A549 (cell line): ENCODE measurements around the gene FUS. TPM values are rescaled to one million over a fixed set of nuclear protein-coding genes. Genes with fewer than 3 reads are reported as not detected.

Source experiments
- ATAC-seq, 2 experiments: fragments of 200-7000 bp in 1 of 2; fragments of >200 bp in 1 of 2; cut with Nextera tagmentation in 1 of 2; cut with Tn5 transposase in 1 of 2; 3 replicates each; pipeline versions ENCODE4 v1.8.0 to v1.9.1; 2018 to 2020; ENCODE audit warnings: mild to moderate bottlenecking in 1 of 2, moderate library complexity in 1 of 2
- CTCF ChIA-PET: fragments of 300-600 bp; sonication (Branson Sonifier 250); formaldehyde crosslinking; extraction: SDS; loops from one replicate; lab custom pipeline; 2021; ENCODE audit warnings: antibody characterized with exemption, inconsistent platforms; lab: Yijun Ruan, JAX
- POLR2A ChIA-PET: fragments of 350-600 bp; formaldehyde crosslinking; extraction: SDS; loops from one replicate; lab custom pipeline; 2021; ENCODE audit warnings: antibody characterized with exemption, inconsistent platforms; lab: Yijun Ruan, JAX
- DNase-seq, 2 experiments: peaks; one replicate each; pipeline versions ENCODE4 v3.0.0 to v3.0.0-alpha.2; 2011 to 2016; ENCODE audit warnings: low read depth in 1 of 2, low spot score in 1 of 2
- FAIRE-seq: peaks from 2 replicates; lab custom pipeline; 2011; peaks lifted over from hg19 to GRCh38; lab: Jason Lieb, UNC
- H3K27ac ChIP-seq, 2 experiments: fragments of >200 bp; sonication (Bioruptor Twin); formaldehyde crosslinking; 3 replicates each; pipeline ENCODE4 v1.5.1; 2016 to 2017
- H3K4me1 ChIP-seq: fragments of >200 bp; sonication (Bioruptor Twin); formaldehyde crosslinking; 3 replicates; pipeline ENCODE4 v1.6.1; 2016
- H3K4me2 ChIP-seq: fragments of >200 bp; sonication (Bioruptor Twin); formaldehyde crosslinking; 3 replicates; pipeline ENCODE4 v1.6.1; 2016
- H3K4me3 ChIP-seq: fragments of >200 bp; sonication (Bioruptor Twin); formaldehyde crosslinking; 3 replicates; pipeline ENCODE4 v1.5.1; 2016
- H3K9me3 ChIP-seq: fragments of >200 bp; sonication (Bioruptor Twin); formaldehyde crosslinking; 3 replicates; pipeline ENCODE4 v1.6.1; 2016
- CBX2 ChIP-seq: fragments of 200-600 bp; sonication (generic); IDR thresholded peaks from 2 replicates; pipeline ENCODE4 v1.6.1; 2016; ENCODE audit warnings: low read depth, mild to moderate bottlenecking, borderline replicate concordance
- CEBPB ChIP-seq, 2 experiments: fragments of >200 bp in 1 of 2; sonication (Bioruptor Twin) in 1 of 2; formaldehyde crosslinking in 1 of 2; IDR thresholded peaks; 2 replicates each; pipeline ENCODE4 v1.6.1; 2012 to 2016
- CTCF ChIP-seq: fragments of >200 bp; sonication (Bioruptor Twin); formaldehyde crosslinking; IDR thresholded peaks from 3 replicates; pipeline ENCODE4 v1.5.1; 2016
- FOSB ChIP-seq: fragments of 250-450 bp; sonication (Bioruptor Pico); IDR thresholded peaks from 2 replicates; pipeline ENCODE4 v1.5.0; 2020; ENCODE audit warnings: mild to moderate bottlenecking, moderate library complexity
- FOXS1 ChIP-seq: fragments of 250-450 bp; sonication (Bioruptor Pico); IDR thresholded peaks from 2 replicates; pipeline ENCODE4 v1.5.0; 2020; ENCODE audit warnings: mild to moderate bottlenecking, moderate library complexity
- HEYL ChIP-seq: fragments of 250-450 bp; sonication (Bioruptor Pico); IDR thresholded peaks from 2 replicates; pipeline ENCODE4 v1.8.0; 2021; ENCODE audit warnings: mild to moderate bottlenecking, moderate library complexity
- HOXA7 ChIP-seq: fragments of 250-450 bp; sonication (Bioruptor Pico); IDR thresholded peaks from 2 replicates; pipeline ENCODE4 v1.5.0; 2020; ENCODE audit warnings: mild to moderate bottlenecking, moderate library complexity
- HOXB5 ChIP-seq: fragments of 250-450 bp; sonication (Bioruptor Pico); IDR thresholded peaks from 2 replicates; pipeline ENCODE4 v1.5.0; 2020; ENCODE audit warnings: mild to moderate bottlenecking, moderate library complexity
- JUN ChIP-seq, 2 experiments: fragments of >200 bp; sonication (Bioruptor Twin); formaldehyde crosslinking; IDR thresholded peaks; 2 replicates in 1 of 2; 3 replicates in 1 of 2; pipeline ENCODE4 v1.6.1; 2016 to 2017
- KDM5A ChIP-seq: fragments of 200-600 bp; sonication (generic); IDR thresholded peaks from 2 replicates; pipeline ENCODE4 v1.6.1; 2016; ENCODE audit warnings: antibody characterized with exemption, mild to moderate bottlenecking
- MAFK ChIP-seq: fragments of 450-650 bp; IDR thresholded peaks from 2 replicates; pipeline ENCODE4 v1.6.1; 2014; ENCODE audit not compliant: partially characterized antibody
- MAX ChIP-seq: IDR thresholded peaks from 2 replicates; pipeline ENCODE4 v1.6.1; 2012
- MAZ ChIP-seq: fragments of 150-350 bp; IDR thresholded peaks from 2 replicates; pipeline ENCODE4 v1.6.1; 2014; ENCODE audit warnings: antibody characterized with exemption, low read depth, low read length, borderline replicate concordance
- MYC ChIP-seq: IDR thresholded peaks from 2 replicates; pipeline ENCODE4 v1.6.1; 2012; ENCODE audit warnings: mild to moderate bottlenecking, inconsistent platforms, low read length, improper control_type of control experiment, borderline replicate concordance
- NFE2L2 ChIP-seq: fragments of 150-350 bp; conservative IDR thresholded peaks from 2 replicates; pipeline ENCODE4 v1.6.1; 2014; ENCODE audit warnings: low read length
- PHF8 ChIP-seq: fragments of 200-600 bp; sonication (generic); IDR thresholded peaks from 2 replicates; pipeline ENCODE4 v1.6.1; 2016; ENCODE audit warnings: low read depth, mild to moderate bottlenecking, antibody characterized with exemption, moderate library complexity, borderline replicate concordance
- POLR2A ChIP-seq: IDR thresholded peaks from 2 replicates; pipeline ENCODE4 v1.6.1; 2012; ENCODE audit warnings: mild to moderate bottlenecking, low read length
- USF2 ChIP-seq: fragments of 450-650 bp; IDR thresholded peaks from 2 replicates; pipeline ENCODE4 v1.6.1; 2014; ENCODE audit warnings: antibody characterized with exemption
- ZC3H11A ChIP-seq: fragments of 450-650 bp; IDR thresholded peaks from 2 replicates; pipeline ENCODE4 v1.6.1; 2014; ENCODE audit warnings: antibody characterized with exemption, mild to moderate bottlenecking
- ZSCAN20 ChIP-seq: fragments of 250-450 bp; sonication (Bioruptor Pico); IDR thresholded peaks from 2 replicates; pipeline ENCODE4 v1.8.0; 2022; ENCODE audit warnings: mild to moderate bottlenecking, moderate library complexity
- WGBS: methylation state at CpG from one replicate; pipeline ENCODE4 v1.1.6; 2017; ENCODE audit errors: missing lambda C conversion rate; 5-methylcytosine and 5-hydroxymethylcytosine counted together
- polyA plus RNA-seq, 4 experiments: library from polyadenylated mRNA; depleted of rRNA in 3 of 4; stranded (reverse); fragments of >200 nt; fragmentation: RNase III in 1 of 4; extraction: RNeasy Plus Mini Kit Qiagen cat#74134 plus additional on column Dnase treatment in 1 of 4; gene quantifications; 2 replicates in 3 of 4; 3 replicates in 1 of 4; pipeline ENCODE4 v1.2.3, GENCODE V29; 2011 to 2017
- TF ChIP-seq, protein P1 (sequence below): fragments of 150-350 bp; IDR thresholded peaks from 2 replicates; pipeline ENCODE4 v1.6.1; 2014; ENCODE audit warnings: low read depth, mild to moderate bottlenecking, low read length
- TF ChIP-seq, protein P2 (sequence below): fragments of 250-450 bp; sonication (Bioruptor Pico); IDR thresholded peaks from 2 replicates; pipeline ENCODE4 v1.5.0; 2021; ENCODE audit warnings: mild to moderate bottlenecking, moderate library complexity, borderline replicate concordance
- TF ChIP-seq, protein P3 (sequence below): fragments of >200 bp; sonication (Bioruptor Twin); formaldehyde crosslinking; IDR thresholded peaks from 2 replicates; pipeline ENCODE4 v1.6.1; 2016
- TF ChIP-seq, protein P4 (sequence below): fragments of 250-450 bp; sonication (Bioruptor Pico); IDR thresholded peaks from 2 replicates; pipeline ENCODE4 v1.5.0; 2020; ENCODE audit warnings: low read depth, mild to moderate bottlenecking, moderate library complexity

FUS gene
- polyA plus RNA-seq, 2 of the 4 experiments (the other 2 are of a cell fraction), result 224 to 740 TPM

DNA sequence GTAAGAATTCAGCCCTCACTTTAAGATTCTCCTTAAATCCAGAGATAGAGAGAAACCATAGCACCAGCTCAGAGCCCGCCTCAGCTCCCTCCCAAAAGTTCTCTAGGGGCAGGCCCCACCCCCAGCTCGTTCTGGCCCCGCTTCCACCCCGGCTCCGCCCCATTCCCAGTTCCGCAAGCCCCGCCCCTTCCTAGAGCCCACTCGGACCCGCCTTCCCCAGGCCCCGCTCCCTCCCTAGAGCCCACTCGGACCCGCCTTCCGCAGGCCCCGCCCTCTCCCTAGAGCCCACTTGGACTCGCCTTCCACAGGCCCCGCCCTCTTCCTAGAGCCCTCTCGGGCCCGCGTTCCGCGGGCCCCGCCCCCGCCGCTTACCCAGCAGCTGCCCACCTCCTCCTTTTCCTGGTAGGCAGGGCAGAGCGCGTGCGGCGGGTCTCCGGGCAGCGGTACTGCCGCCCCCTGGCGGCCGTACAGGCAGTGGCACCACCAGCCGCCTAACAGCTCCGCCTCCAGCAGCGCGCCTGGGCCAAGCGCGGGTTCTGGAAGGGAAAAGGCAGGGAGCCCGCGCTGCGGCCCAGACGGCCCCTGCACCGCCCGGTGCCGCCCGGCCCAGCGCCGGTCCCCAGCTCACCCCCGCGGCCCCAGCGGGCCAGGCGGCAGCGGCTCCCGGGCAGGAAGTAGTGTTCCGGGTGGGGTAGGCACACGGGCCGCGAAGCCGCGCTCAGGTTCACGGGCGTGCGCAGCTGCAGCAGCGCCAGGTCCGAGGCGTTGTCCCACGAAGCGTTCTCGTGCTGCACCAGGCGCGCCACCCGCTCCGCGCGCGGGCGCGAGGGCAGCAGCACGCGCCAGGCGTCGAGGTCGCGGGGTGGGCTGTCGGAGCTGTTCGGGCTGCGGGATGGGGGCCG lies 37.6 kb upstream of the FUS start (continued):
- TF ChIP-seq MYC (peak; percentile 96), HEYL (no peak), ZC3H11A (no peak), KDM5A (no peak), MAZ (peak; percentile 69; the same call in 1 of the 2 replicates), POLR2A (peak; percentile 52), CTCF (peak; percentile 96), MAFK (no peak), MAX (peak; percentile 90), ZSCAN20 (CRISPR knock-in tag) (no peak), CBX2 (no peak)

GRCh38 chr16:31143011-31143693 lies 36.8 kb upstream of the FUS start:
- H3K27ac ChIP-seq, result peak overlapping the region; percentile 90 to 95
- 88% methylated on average over 18 of the region's 22 CpGs for WGBS
- peaks cover 29% of the 10 kb centered on the region for H3K4me1 ChIP-seq
- DNase-seq, result no peak
- peak overlapping the region; percentile 98 for H3K4me2 ChIP-seq
- 0 out of 2 replicates have a peak, but pooled peaks have one; percentile 4 for TF ChIP-seq PHF8
- no peak for TF ChIP-seq ZSCAN20 (CRISPR knock-in tag)
- FAIRE-seq, result no peak
- ATAC-seq, result no peak; a peak in 1 of 6 replicates
- H3K4me3 ChIP-seq, result peak overlapping the region; percentile 50; the same call in 2 of the 3 replicates
- POLR2A ChIA-PET, result interaction anchor here (1.0 to 2.9 kb wide), 13 partner anchors 10 to 316 kb away, joined by 3 to 73 read pairs (median 7); partner anchors contain the start of genes ARMC5, FUS, HSD3B7 and KAT8
- H3K9me3 ChIP-seq, result no peaks in the 10 kb centered on the region
- CTCF ChIA-PET, result interaction anchor here (0.6 to 6.8 kb wide), 61 partner anchors 9 to 725 kb away, joined by 3 to 166 read pairs (median 5); partner anchors contain the start of genes HSD3B7, KAT8, PYCARD and VKORC1

DNA sequence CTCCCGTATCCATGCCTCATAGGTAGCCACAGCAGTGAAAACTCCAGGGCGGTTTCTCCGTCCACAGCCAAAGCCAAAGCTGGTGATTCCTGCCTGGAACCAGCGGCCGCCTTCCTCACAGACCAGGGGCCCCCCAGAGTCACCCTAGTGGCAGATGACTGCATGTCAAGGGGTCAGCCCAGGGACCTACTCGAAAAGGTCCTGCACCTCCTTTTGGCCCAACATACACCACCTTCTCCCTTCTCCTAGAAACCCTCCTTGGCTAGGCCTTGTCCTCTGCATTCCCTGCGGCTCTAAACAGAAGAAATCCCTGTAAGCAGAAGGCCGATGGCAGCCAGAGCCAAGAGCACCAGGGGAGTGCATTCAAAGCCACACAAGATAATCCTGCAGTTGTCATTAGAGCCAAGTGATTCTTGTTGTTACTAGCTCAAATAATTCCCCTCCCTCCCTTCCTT lies 36.2 kb upstream of the FUS start:
- DNase-seq (no peak), FAIRE-seq (no peak), ATAC-seq (no peak)
- POLR2A ChIA-PET, result interaction anchor here (2.1 to 2.9 kb wide), 3 partner anchors 26 to 158 kb away, joined by 11 to 73 read pairs (median 23); partner anchors contain the start of genes HSD3B7, KAT8, ZNF646 and ZNF668
- no peak overlapping the region for H3K4me3 ChIP-seq
- peaks cover 23% of the 10 kb centered on the region for H3K4me1 ChIP-seq
- WGBS, result 94% methylated on average over 8 of the region's 8 CpGs
- no peak overlapping the region for H3K4me2 ChIP-seq
- H3K9me3 ChIP-seq, result no peaks in the 10 kb centered on the region
- CTCF ChIA-PET, result interaction anchor here (1.4 to 6.8 kb wide), 10 partner anchors 14 to 190 kb away, joined by 3 to 166 read pairs (median 14); partner anchors contain the start of genes HSD3B7, KAT8, ZNF646 and ZNF668
- H3K27ac ChIP-seq, result no peak overlapping the region
- TF ChIP-seq ZSCAN20 (CRISPR knock-in tag) (no peak), JUN (IDR thresholded peaks at IDR 0.05) (no peak), MAX (no peak), NFE2L2 (no peak), HOXA7 (CRISPR knock-in tag) (no peak), FOSB (CRISPR knock-in tag) (no peak), CEBPB (IDR thresholded peaks at IDR 0.05) (no peak), HOXB5 (CRISPR knock-in tag) (no peak), FOXS1 (CRISPR knock-in tag) (no peak), USF2 (no peak)
- TF ChIP-seq, protein P1, sequence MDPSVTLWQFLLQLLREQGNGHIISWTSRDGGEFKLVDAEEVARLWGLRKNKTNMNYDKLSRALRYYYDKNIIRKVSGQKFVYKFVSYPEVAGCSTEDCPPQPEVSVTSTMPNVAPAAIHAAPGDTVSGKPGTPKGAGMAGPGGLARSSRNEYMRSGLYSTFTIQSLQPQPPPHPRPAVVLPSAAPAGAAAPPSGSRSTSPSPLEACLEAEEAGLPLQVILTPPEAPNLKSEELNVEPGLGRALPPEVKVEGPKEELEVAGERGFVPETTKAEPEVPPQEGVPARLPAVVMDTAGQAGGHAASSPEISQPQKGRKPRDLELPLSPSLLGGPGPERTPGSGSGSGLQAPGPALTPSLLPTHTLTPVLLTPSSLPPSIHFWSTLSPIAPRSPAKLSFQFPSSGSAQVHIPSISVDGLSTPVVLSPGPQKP, result no peak
- TF ChIP-seq, protein P2, sequence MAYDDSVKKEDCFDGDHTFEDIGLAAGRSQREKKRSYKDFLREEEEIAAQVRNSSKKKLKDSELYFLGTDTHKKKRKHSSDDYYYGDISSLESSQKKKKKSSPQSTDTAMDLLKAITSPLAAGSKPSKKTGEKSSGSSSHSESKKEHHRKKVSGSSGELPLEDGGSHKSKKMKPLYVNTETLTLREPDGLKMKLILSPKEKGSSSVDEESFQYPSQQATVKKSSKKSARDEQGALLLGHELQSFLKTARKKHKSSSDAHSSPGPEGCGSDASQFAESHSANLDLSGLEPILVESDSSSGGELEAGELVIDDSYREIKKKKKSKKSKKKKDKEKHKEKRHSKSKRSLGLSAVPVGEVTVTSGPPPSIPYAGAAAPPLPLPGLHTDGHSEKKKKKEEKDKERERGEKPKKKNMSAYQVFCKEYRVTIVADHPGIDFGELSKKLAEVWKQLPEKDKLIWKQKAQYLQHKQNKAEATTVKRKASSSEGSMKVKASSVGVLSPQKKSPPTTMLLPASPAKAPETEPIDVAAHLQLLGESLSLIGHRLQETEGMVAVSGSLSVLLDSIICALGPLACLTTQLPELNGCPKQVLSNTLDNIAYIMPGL (CRISPR knock-in tag), result no peak
- TF ChIP-seq, protein P3, sequence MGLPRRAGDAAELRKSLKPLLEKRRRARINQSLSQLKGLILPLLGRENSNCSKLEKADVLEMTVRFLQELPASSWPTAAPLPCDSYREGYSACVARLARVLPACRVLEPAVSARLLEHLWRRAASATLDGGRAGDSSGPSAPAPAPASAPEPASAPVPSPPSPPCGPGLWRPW, result no peak
- TF ChIP-seq, protein P4, sequence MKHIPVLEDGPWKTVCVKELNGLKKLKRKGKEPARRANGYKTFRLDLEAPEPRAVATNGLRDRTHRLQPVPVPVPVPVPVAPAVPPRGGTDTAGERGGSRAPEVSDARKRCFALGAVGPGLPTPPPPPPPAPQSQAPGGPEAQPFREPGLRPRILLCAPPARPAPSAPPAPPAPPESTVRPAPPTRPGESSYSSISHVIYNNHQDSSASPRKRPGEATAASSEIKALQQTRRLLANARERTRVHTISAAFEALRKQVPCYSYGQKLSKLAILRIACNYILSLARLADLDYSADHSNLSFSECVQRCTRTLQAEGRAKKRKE (CRISPR knock-in tag), result no peak
